SK-N-SH (cell line): ENCODE results near the gene KLC1. TPM values are rescaled to one million over a fixed set of nuclear protein-coding genes. Genes with fewer than 3 reads are reported as not detected.
A peak's percentile ranks its signal among the peaks of the same experiment; 100 is the strongest.

Source experiments
- CTCF ChIA-PET: fragments of 300-600, 350-600 bp; formaldehyde crosslinking; extraction: SDS; loops from one replicate; lab custom pipeline; 2021; lab: Yijun Ruan, JAX
- POLR2A ChIA-PET: fragments of 350-600 bp; sonication (Branson Sonifier 250); formaldehyde crosslinking; extraction: SDS; loops from one replicate; lab custom pipeline; 2020; ENCODE audit warnings: antibody characterized with exemption, inconsistent platforms; lab: Yijun Ruan, JAX
- DNase-seq: peaks from one replicate; pipeline ENCODE4 v3.0.0; 2012
- H2AFZ ChIP-seq: fragments of 200-600 bp; sonication (generic); 2 replicates; pipeline ENCODE4 v1.8.1; 2016; ENCODE audit warnings: antibody characterized with exemption, mild to moderate bottlenecking, low read depth
- H3F3A ChIP-seq: fragments of 200-600 bp; sonication (generic); replicated peaks from 2 replicates; pipeline ENCODE3; 2016; ENCODE audit warnings: antibody characterized with exemption, mild to moderate bottlenecking; ENCODE audit not compliant: insufficient read depth
- H3K27ac ChIP-seq, 2 experiments: fragments of 200-500 bp in 1 of 2; fragments of 200-600 bp in 1 of 2; sonication (Bioruptor generic) in 1 of 2; sonication (generic), shearing (Covaris generic) in 1 of 2; 2 replicates each; pipeline versions ENCODE4 v1.5.1 to v1.6.1; 2014 to 2016; ENCODE audit warnings: low read depth in 2 of 2, inconsistent platforms in 1 of 2, low read length in 1 of 2, mild to moderate bottlenecking in 1 of 2, mixed read lengths in 1 of 2
- H3K27me3 ChIP-seq: fragments of 200-600 bp; sonication (generic), shearing (Covaris generic); 2 replicates; pipeline ENCODE4 v1.6.1; 2016; ENCODE audit warnings: mixed run types; ENCODE audit not compliant: insufficient read depth
- H3K36me3 ChIP-seq, 2 experiments: fragments of 200-500 bp in 1 of 2; fragments of 200-600 bp in 1 of 2; sonication (Bioruptor generic) in 1 of 2; sonication (generic) in 1 of 2; replicated peaks in 1 of 2; 2 replicates each; pipeline versions ENCODE3 to v1.5.1; 2014 to 2016; ENCODE audit warnings: low read length in 1 of 2, mild to moderate bottlenecking in 1 of 2; ENCODE audit not compliant: insufficient read depth in 2 of 2, control insufficient read depth in 1 of 2
- H3K4me1 ChIP-seq, 2 experiments: fragments of 200-500 bp in 1 of 2; fragments of 200-600 bp in 1 of 2; sonication (Bioruptor generic) in 1 of 2; sonication (generic), shearing (Covaris generic) in 1 of 2; 2 replicates each; pipeline versions ENCODE4 v1.5.1 to v1.6.1; 2014 to 2016; ENCODE audit warnings: low read depth in 1 of 2, low read length in 1 of 2, mixed run types in 1 of 2; ENCODE audit not compliant: insufficient read depth in 2 of 2, control insufficient read depth in 1 of 2
- H3K4me2 ChIP-seq: fragments of 200-600 bp; sonication (generic), shearing (Covaris generic); 2 replicates; pipeline ENCODE4 v1.6.1; 2017; ENCODE audit warnings: mixed run types
- H3K4me3 ChIP-seq, 2 experiments: fragments of 200-500 bp in 1 of 2; fragments of 200-600 bp in 1 of 2; sonication (Bioruptor generic) in 1 of 2; sonication (generic), shearing (Covaris generic) in 1 of 2; 2 replicates each; pipeline versions ENCODE4 v1.5.1 to v1.8.1; 2014 to 2016; ENCODE audit warnings: low read depth in 2 of 2, inconsistent platforms in 1 of 2, low read length in 1 of 2, mild to moderate bottlenecking in 1 of 2, mixed read lengths in 1 of 2, moderate library complexity in 1 of 2
- H3K79me2 ChIP-seq: fragments of 200-600 bp; sonication (generic); 2 replicates; pipeline ENCODE4 v1.8.1; 2017; ENCODE audit warnings: mild to moderate bottlenecking; ENCODE audit not compliant: insufficient read depth
- H3K9ac ChIP-seq: fragments of 200-600 bp; sonication (generic); 2 replicates; pipeline ENCODE4 v1.6.1; 2017; ENCODE audit warnings: mixed run types
- H3K9me2 ChIP-seq: fragments of 200-600 bp; sonication (generic); 2 replicates; pipeline ENCODE4 v1.6.1; 2017; ENCODE audit warnings: mixed run types
- H3K9me3 ChIP-seq: fragments of 200-600 bp; sonication (generic); 2 replicates; pipeline ENCODE4 v1.6.1; 2017; ENCODE audit warnings: mixed run types, mild to moderate bottlenecking, moderate library complexity
- H4K20me1 ChIP-seq: fragments of 200-600 bp; sonication (generic); 2 replicates; pipeline ENCODE4 v1.6.1; 2017; ENCODE audit warnings: mild to moderate bottlenecking, mixed run types; ENCODE audit not compliant: insufficient read depth
- CTCF ChIP-seq: fragments of 200-600 bp; sonication (generic); IDR thresholded peaks from 2 replicates; pipeline ENCODE4 v1.6.1; 2017; ENCODE audit warnings: antibody characterized with exemption, mild to moderate bottlenecking, moderate library complexity
- ELF1 ChIP-seq: IDR thresholded peaks from 2 replicates; pipeline ENCODE4 v1.4.0; 2012
- EP300 ChIP-seq, 2 experiments: IDR thresholded peaks; 2 replicates each; pipeline versions ENCODE4 v1.4.0 to v1.6.1; 2012; ENCODE audit warnings: borderline replicate concordance in 1 of 2, low read depth in 1 of 2, low read length in 1 of 2
- EZH2phosphoT487 ChIP-seq: fragments of 200-600 bp; sonication (generic); IDR thresholded peaks from 2 replicates; pipeline ENCODE4 v1.6.1; 2017; ENCODE audit warnings: low read depth, mixed run types, mild to moderate bottlenecking, antibody characterized with exemption, moderate library complexity, borderline replicate concordance
- IRF3 ChIP-seq: fragments of 150-350 bp; IDR thresholded peaks from 2 replicates; pipeline ENCODE4 v1.6.1; 2016; ENCODE audit warnings: mild to moderate bottlenecking, low read depth, low read length
- NFIC ChIP-seq: IDR thresholded peaks from 2 replicates; pipeline ENCODE4 v1.4.0; 2012; ENCODE audit warnings: borderline replicate concordance
- NRF1 ChIP-seq: IDR thresholded peaks from 2 replicates; pipeline ENCODE4 v1.6.1; 2012; ENCODE audit warnings: low read depth, mild to moderate bottlenecking, low read length
- POLR2AphosphoS5 ChIP-seq: IDR thresholded peaks from 2 replicates; pipeline ENCODE4 v1.6.1; 2012; ENCODE audit warnings: low read depth, low read length
- RAD21 ChIP-seq: IDR thresholded peaks from 2 replicates; pipeline ENCODE4 v1.6.1; 2012; ENCODE audit warnings: mild to moderate bottlenecking, low read length
- RCOR1 ChIP-seq: fragments of 150-350 bp; IDR thresholded peaks from 2 replicates; pipeline ENCODE4 v1.6.1; 2017; ENCODE audit warnings: antibody characterized with exemption, low read length
- RFX5 ChIP-seq: IDR thresholded peaks from 2 replicates; pipeline ENCODE4 v1.6.1; 2012; ENCODE audit warnings: mild to moderate bottlenecking, improper control_type of control experiment, low read length
- RXRA ChIP-seq: IDR thresholded peaks from 2 replicates; pipeline ENCODE4 v1.4.0; 2012; ENCODE audit warnings: low read depth, mild to moderate bottlenecking, borderline replicate concordance
- SMC3 ChIP-seq: IDR thresholded peaks from 2 replicates; pipeline ENCODE4 v1.6.1; 2012; ENCODE audit warnings: low read depth, low read length, improper control_type of control experiment
- TCF12 ChIP-seq: IDR thresholded peaks from 2 replicates; pipeline ENCODE4 v1.4.0; 2012
- TEAD4 ChIP-seq: IDR thresholded peaks from 2 replicates; pipeline ENCODE4 v1.4.0; 2012; ENCODE audit warnings: mild to moderate bottlenecking, borderline replicate concordance; ENCODE audit not compliant: insufficient read depth
- USF2 ChIP-seq: fragments of 150-350 bp; IDR thresholded peaks from 2 replicates; pipeline ENCODE4 v1.6.1; 2017; ENCODE audit warnings: antibody characterized with exemption, low read length, low read depth, borderline replicate concordance
- WGBS: methylation state at CpG from one replicate; pipeline ENCODE4 v1.1.6; 2017; ENCODE audit warnings: low lambda C conversion rate; 5-methylcytosine and 5-hydroxymethylcytosine counted together
- polyA plus RNA-seq, 3 experiments: library from polyadenylated mRNA; depleted of rRNA; stranded (reverse); fragments of >200 nt; gene quantifications; 2 replicates each; pipeline ENCODE4 v1.2.3, GENCODE V29; 2012
- TF ChIP-seq, protein P1 (sequence below): IDR thresholded peaks from 2 replicates; pipeline ENCODE4 v1.4.0; 2012; ENCODE audit warnings: low read depth
- TF ChIP-seq, protein P2 (sequence below): IDR thresholded peaks from 2 replicates; pipeline ENCODE4; 2012
- TF ChIP-seq, protein P3 (sequence below): IDR thresholded peaks from 2 replicates; pipeline ENCODE4 v1.6.1; 2012; ENCODE audit warnings: mild to moderate bottlenecking, low read depth, low read length, moderate library complexity

KLC1 gene
- polyA plus RNA-seq, 1 of the 3 experiments (the other 2 are of a cell fraction) = 308 TPM

DNA sequence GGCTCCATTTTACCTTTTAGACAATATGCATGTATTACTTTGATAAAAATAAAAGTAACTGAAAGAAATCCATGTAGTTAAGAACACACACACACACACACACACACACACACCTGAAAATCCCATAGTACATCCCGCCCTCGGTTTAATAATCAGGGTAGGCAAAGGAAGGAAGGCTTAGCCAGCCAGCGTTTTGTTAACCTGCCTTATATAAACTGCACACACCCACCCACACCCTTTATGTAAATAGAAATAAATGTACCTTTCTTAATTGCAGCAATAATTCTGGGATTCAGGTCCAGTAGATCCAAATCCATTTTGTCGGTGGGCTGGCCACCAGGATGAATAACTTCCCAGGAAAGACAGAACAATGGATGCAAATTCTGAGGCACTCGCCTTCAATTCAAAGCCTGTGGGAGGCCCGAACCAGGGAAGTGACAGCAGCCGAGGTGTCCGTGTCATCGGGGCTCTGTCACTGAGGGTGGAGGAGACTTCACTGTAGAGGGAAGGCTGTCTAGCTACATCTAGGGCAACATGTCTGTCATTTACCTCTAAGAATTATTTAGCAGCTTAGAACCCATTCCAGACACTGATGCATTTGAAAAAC lies 81.9 kb downstream of the KLC1 start (continued):
- TF ChIP-seq, protein P1, sequence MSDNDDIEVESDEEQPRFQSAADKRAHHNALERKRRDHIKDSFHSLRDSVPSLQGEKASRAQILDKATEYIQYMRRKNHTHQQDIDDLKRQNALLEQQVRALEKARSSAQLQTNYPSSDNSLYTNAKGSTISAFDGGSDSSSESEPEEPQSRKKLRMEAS = no peak
- no peak for TF ChIP-seq NRF1
- no peak for TF ChIP-seq EP300 (IDR thresholded peaks at IDR 0.05; ENCODE audit: borderline replicate concordance in 1 of 2, low read depth in 1 of 2, low read length in 1 of 2)
- no peak for TF ChIP-seq USF2
- TF ChIP-seq, all 33 proteins: peak for 0

- TF ChIP-seq TEAD4 (no peak), RXRA (no peak), POLR2AphosphoS5 (no peak; the same call in 1 of the 2 replicates), RFX5 (no peak), ELF1 (no peak), NFIC (no peak), RAD21 (no peak), EP300 (IDR thresholded peaks at IDR 0.05; ENCODE audit: borderline replicate concordance in 1 of 2, low read depth in 1 of 2, low read length in 1 of 2) (no peak), IRF3 (no peak), SMC3 (no peak), RCOR1 (no peak), CTCF (no peak), TCF12 (no peak), EZH2phosphoT487 (no peak)
- TF ChIP-seq, protein P2, sequence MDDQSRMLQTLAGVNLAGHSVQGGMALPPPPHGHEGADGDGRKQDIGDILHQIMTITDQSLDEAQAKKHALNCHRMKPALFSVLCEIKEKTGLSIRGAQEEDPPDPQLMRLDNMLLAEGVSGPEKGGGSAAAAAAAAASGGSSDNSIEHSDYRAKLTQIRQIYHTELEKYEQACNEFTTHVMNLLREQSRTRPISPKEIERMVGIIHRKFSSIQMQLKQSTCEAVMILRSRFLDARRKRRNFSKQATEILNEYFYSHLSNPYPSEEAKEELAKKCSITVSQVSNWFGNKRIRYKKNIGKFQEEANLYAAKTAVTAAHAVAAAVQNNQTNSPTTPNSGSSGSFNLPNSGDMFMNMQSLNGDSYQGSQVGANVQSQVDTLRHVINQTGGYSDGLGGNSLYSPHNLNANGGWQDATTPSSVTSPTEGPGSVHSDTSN = no peak
- TF ChIP-seq, protein P3, sequence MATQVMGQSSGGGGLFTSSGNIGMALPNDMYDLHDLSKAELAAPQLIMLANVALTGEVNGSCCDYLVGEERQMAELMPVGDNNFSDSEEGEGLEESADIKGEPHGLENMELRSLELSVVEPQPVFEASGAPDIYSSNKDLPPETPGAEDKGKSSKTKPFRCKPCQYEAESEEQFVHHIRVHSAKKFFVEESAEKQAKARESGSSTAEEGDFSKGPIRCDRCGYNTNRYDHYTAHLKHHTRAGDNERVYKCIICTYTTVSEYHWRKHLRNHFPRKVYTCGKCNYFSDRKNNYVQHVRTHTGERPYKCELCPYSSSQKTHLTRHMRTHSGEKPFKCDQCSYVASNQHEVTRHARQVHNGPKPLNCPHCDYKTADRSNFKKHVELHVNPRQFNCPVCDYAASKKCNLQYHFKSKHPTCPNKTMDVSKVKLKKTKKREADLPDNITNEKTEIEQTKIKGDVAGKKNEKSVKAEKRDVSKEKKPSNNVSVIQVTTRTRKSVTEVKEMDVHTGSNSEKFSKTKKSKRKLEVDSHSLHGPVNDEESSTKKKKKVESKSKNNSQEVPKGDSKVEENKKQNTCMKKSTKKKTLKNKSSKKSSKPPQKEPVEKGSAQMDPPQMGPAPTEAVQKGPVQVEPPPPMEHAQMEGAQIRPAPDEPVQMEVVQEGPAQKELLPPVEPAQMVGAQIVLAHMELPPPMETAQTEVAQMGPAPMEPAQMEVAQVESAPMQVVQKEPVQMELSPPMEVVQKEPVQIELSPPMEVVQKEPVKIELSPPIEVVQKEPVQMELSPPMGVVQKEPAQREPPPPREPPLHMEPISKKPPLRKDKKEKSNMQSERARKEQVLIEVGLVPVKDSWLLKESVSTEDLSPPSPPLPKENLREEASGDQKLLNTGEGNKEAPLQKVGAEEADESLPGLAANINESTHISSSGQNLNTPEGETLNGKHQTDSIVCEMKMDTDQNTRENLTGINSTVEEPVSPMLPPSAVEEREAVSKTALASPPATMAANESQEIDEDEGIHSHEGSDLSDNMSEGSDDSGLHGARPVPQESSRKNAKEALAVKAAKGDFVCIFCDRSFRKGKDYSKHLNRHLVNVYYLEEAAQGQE = no peak
- 91% methylated on average over 18 of the region's 27 CpGs for WGBS
- Histone ChIP-seq H3K9me3 (no peaks in the 10 kb centered on the region), H3K9ac (no peak overlapping the region), H3F3A (no peaks in the 10 kb centered on the region), H3K4me2 (no peak overlapping the region), H3K27ac (peak overlapping the region in 1 of 2 experiments; percentile 47; a peak in 1 of 4 replicates), H3K27me3 (no peaks in the 10 kb centered on the region), H2AFZ (no peak overlapping the region), H4K20me1 (peaks cover 3% of the 10 kb centered on the region; the same call in 1 of the 2 replicates), H3K36me3 (peaks cover 0 to 26% of the 10 kb centered on the region in 2 experiments), H3K4me3 (no peak overlapping the region), H3K4me1 (peaks cover 9 to 36% of the 10 kb centered on the region in 2 experiments; a peak in 2 of 4 replicates), H3K79me2 (peaks cover 30% of the 10 kb centered on the region), H3K9me2 (no peaks in the 10 kb centered on the region)
- ChIA-PET CTCF (no interaction called here), POLR2A (interaction anchor here (0.9 kb wide), 1 partner anchor 9 kb away, joined by 3 read pairs; no protein-coding TSS in a partner anchor)
- no peak for DNase-seq
These were observed 82.8 kb downstream of the KLC1 start for GRCh38 chr14:103711516-103712431.
